Measurements from ENCODE around the gene BTBD1.

Gene BTBD1

GRCh38 chr15:82980981-82981380, 86.1 kb downstream of the BTBD1 start (continued):
- no peak for TF ChIP-seq PRDM10 (tag by site-specific recombination; IDR thresholded peaks at IDR 0.05)
- no peak for TF ChIP-seq KLF1 (tag by site-specific recombination; IDR thresholded peaks at IDR 0.05)
- no peak for TF ChIP-seq ZNF26 (tag by site-specific recombination; IDR thresholded peaks at IDR 0.05)
- no peak for TF ChIP-seq ZNF423 (tag by site-specific recombination; IDR thresholded peaks at IDR 0.05)
- TF ChIP-seq ZSCAN5A (tag by site-specific recombination; IDR thresholded peaks at IDR 0.05) = no peak
- TF ChIP-seq IKZF3 (tag by site-specific recombination; IDR thresholded peaks at IDR 0.05) = no peak

- CTCF ChIA-PET = interaction anchor here (0.8 kb wide), 1 partner anchor 8 kb away, joined by 4 read pairs; no protein-coding TSS in a partner anchor
- TF ChIP-seq PRDM1 (tag by site-specific recombination; IDR thresholded peaks at IDR 0.05) (peak; percentile 37), SP3 (tag by site-specific recombination; IDR thresholded peaks at IDR 0.05) (no peak), ZNF488 (tag by site-specific recombination; IDR thresholded peaks at IDR 0.05) (no peak), SCRT2 (tag by site-specific recombination; IDR thresholded peaks at IDR 0.05) (peak; percentile 80)
- no peaks in the 10 kb centered on the region for H3K9me3 ChIP-seq (ENCODE audit: control insufficient read depth, insufficient read depth, low read depth, low read length)
- no peak overlapping the region for H3K27ac ChIP-seq (ENCODE audit: extremely low read depth, low read depth, low read length)
- POLR2A ChIA-PET = no interaction called here
- no peak overlapping the region for H3K4me3 ChIP-seq (ENCODE audit: low read depth, low read length)
- no peaks in the 10 kb centered on the region for H3K4me1 ChIP-seq (ENCODE audit: control insufficient read depth, insufficient read depth, low read length)
- H3K36me3 ChIP-seq (ENCODE audit: control insufficient read depth in 2 of 2, insufficient read depth in 1 of 2, low read length in 2 of 2) = peaks cover 0 to 4% of the 10 kb centered on the region in 2 experiments; a peak in 2 of 3 replicates
Measured at GRCh38 chr15:82979726-82980125, 87.3 kb downstream of the BTBD1 start.

- CTCF ChIA-PET = no interaction called here
- no peaks in the 10 kb centered on the region for H3K9me3 ChIP-seq (ENCODE audit: control insufficient read depth, insufficient read depth, low read depth, low read length)
- TF ChIP-seq KLF10 (tag by site-specific recombination; IDR thresholded peaks at IDR 0.05) = no peak
- no peak for TF ChIP-seq ZFP41 (tag by site-specific recombination; IDR thresholded peaks at IDR 0.05; ENCODE audit: borderline replicate concordance)
- TF ChIP-seq ZNF555 (tag by site-specific recombination; conservative IDR thresholded peaks at IDR 0.05) = no peak
- no peak for TF ChIP-seq MZF1 (tag by site-specific recombination; IDR thresholded peaks at IDR 0.05; ENCODE audit: borderline replicate concordance)
- TF ChIP-seq MYNN (tag by site-specific recombination; IDR thresholded peaks at IDR 0.05; ENCODE audit: borderline replicate concordance) = no peak
- no peak for TF ChIP-seq OSR2 (tag by site-specific recombination; IDR thresholded peaks at IDR 0.05)
- TF ChIP-seq SCRT2 (tag by site-specific recombination; IDR thresholded peaks at IDR 0.05) = no peak
- no peak for TF ChIP-seq ZNF24 (tag by site-specific recombination; IDR thresholded peaks at IDR 0.05)
- TF ChIP-seq ZNF391 (tag by site-specific recombination; IDR thresholded peaks at IDR 0.05; ENCODE audit: borderline replicate concordance, low read depth) = no peak
- TF ChIP-seq ZNF513 (tag by site-specific recombination; IDR thresholded peaks at IDR 0.05) = no peak
- no peak for TF ChIP-seq TCF7L2 (IDR thresholded peaks at IDR 0.05; ENCODE audit: borderline replicate concordance, low read depth, low read length)
- no peak for TF ChIP-seq ZBTB21 (tag by site-specific recombination; IDR thresholded peaks at IDR 0.05)
- TF ChIP-seq RBAK (tag by site-specific recombination; IDR thresholded peaks at IDR 0.05) = no peak
- TF ChIP-seq HOXD13 (CRISPR knock-in tag; IDR thresholded peaks at IDR 0.05; ENCODE audit: borderline replicate concordance) = no peak
- no peak for TF ChIP-seq ZSCAN30 (tag by site-specific recombination; IDR thresholded peaks at IDR 0.05)
Measured at GRCh38 chr15:82978438-82978837, 88.6 kb downstream of the BTBD1 start.

More at GRCh38 chr15:82978438-82978837, 88.6 kb downstream of the BTBD1 start:
- no peak overlapping the region for H3K4me3 ChIP-seq (ENCODE audit: low read depth, low read length)
- H3K36me3 ChIP-seq (ENCODE audit: control insufficient read depth in 2 of 2, insufficient read depth in 1 of 2, low read length in 2 of 2) = peaks cover 0 to 4% of the 10 kb centered on the region in 2 experiments; a peak in 2 of 3 replicates
- POLR2A ChIA-PET = no interaction called here
- no peak overlapping the region for H3K27ac ChIP-seq (ENCODE audit: extremely low read depth, low read depth, low read length)
- H3K4me1 ChIP-seq (ENCODE audit: control insufficient read depth, insufficient read depth, low read length) = no peaks in the 10 kb centered on the region

All from HEK293 (cell line).